DMS53 (cell line): ENCODE measurements around the gene TRIM43.
"Not testable (repeated sequence)": the region's sequence is repeated elsewhere in the genome, so short reads cannot be mapped to it uniquely, and the experiment has no call there.

ENCODE experiments used
- DNase-seq: peaks from one replicate; lab custom pipeline; 2025; lab: John Stamatoyannopoulos, UW

Gene TRIM43

GRCh38 chr2:95641787-95642186 lies 50.0 kb downstream of the TRIM43 start:
- not testable (repeated sequence) for DNase-seq

- DNase-seq = not testable (repeated sequence)
Observed at GRCh38 chr2:95642360-95642759, 50.6 kb downstream of the TRIM43 start.

GRCh38 chr2:95642951-95643350 lies 51.1 kb downstream of the TRIM43 start:
- not testable (repeated sequence) for DNase-seq

- not testable (repeated sequence) for DNase-seq
Observed at GRCh38 chr2:95645312-95645711, 53.5 kb downstream of the TRIM43 start.

GRCh38 chr2:95646274-95646994 lies 54.6 kb downstream of the TRIM43 start:
- not testable (repeated sequence) for DNase-seq

- not testable (repeated sequence) for DNase-seq
Observed at GRCh38 chr2:95648894-95649544, 57.2 kb downstream of the TRIM43 start.
